H9 (cell line): ENCODE data around the gene ZBTB7A. TPM values are rescaled to one million over a fixed set of nuclear protein-coding genes. Genes with fewer than 3 reads are reported as not detected.

Experiments
- DNase-seq: peaks from one replicate; pipeline ENCODE4 v3.0.0-alpha.2; 2017
- H2AFZ ChIP-seq: one replicate; pipeline ENCODE4 v1.6.1; 2013; ENCODE audit warnings: mild to moderate bottlenecking, low read length, control low read depth, moderate library complexity
- H2AK5ac ChIP-seq: 2 replicates; pipeline ENCODE4 v1.6.1; 2013; ENCODE audit warnings: low read length, control low read depth, mixed read lengths; ENCODE audit not compliant: insufficient read length
- H2BK120ac ChIP-seq: one replicate; pipeline ENCODE4 v1.6.1; 2013; ENCODE audit warnings: low read depth, mild to moderate bottlenecking, low read length, control low read depth, inconsistent platforms; ENCODE audit not compliant: poor library complexity, severe bottlenecking
- H2BK12ac ChIP-seq: 2 replicates; pipeline ENCODE4 v1.6.1; 2013; ENCODE audit warnings: low read length, control low read depth, mixed read lengths, low read depth; ENCODE audit not compliant: insufficient read length
- H2BK15ac ChIP-seq: 2 replicates; pipeline ENCODE4 v1.6.1; 2013; ENCODE audit warnings: low read depth, low read length, control low read depth
- H2BK20ac ChIP-seq: one replicate; pipeline ENCODE4 v1.6.1; 2013; ENCODE audit warnings: low read depth, mild to moderate bottlenecking, low read length, control low read depth, inconsistent platforms; ENCODE audit not compliant: poor library complexity, severe bottlenecking
- H2BK5ac ChIP-seq: 2 replicates; pipeline ENCODE4 v1.6.1; 2013; ENCODE audit warnings: low read length, control low read depth, mixed read lengths; ENCODE audit not compliant: insufficient read length
- H3K14ac ChIP-seq: 2 replicates; pipeline ENCODE4 v1.6.1; 2013; ENCODE audit warnings: low read length, control low read depth; ENCODE audit not compliant: insufficient read depth
- H3K18ac ChIP-seq: 2 replicates; pipeline ENCODE4 v1.6.1; 2013; ENCODE audit warnings: low read depth, mild to moderate bottlenecking, mixed read lengths, low read length, control low read depth; ENCODE audit not compliant: insufficient read length
- H3K23ac ChIP-seq: 2 replicates; pipeline ENCODE4 v1.6.1; 2013; ENCODE audit warnings: low read length, control low read depth, mixed read lengths, low read depth; ENCODE audit not compliant: insufficient read length
- H3K23me2 ChIP-seq: 2 replicates; pipeline ENCODE4 v1.6.1; 2013; ENCODE audit warnings: low read depth, mild to moderate bottlenecking, mixed read lengths, low read length, control low read depth; ENCODE audit not compliant: insufficient read length, poor library complexity, severe bottlenecking
- H3K27ac ChIP-seq: 2 replicates; pipeline ENCODE4 v1.5.1; 2013; ENCODE audit warnings: low read length, control low read depth, mixed read lengths, low read depth; ENCODE audit not compliant: insufficient read length
- H3K27me3 ChIP-seq: 2 replicates; pipeline ENCODE4 v1.6.1; 2013; ENCODE audit warnings: low read length, control low read depth, inconsistent platforms; ENCODE audit not compliant: insufficient read depth
- H3K4ac ChIP-seq: 2 replicates; pipeline ENCODE4 v1.6.1; 2013; ENCODE audit warnings: low read depth, mild to moderate bottlenecking, control low read depth, inconsistent platforms, low read length, moderate library complexity
- H3K4me1 ChIP-seq: 2 replicates; pipeline ENCODE4 v1.6.1; 2013; ENCODE audit warnings: low read length, control low read depth, inconsistent platforms; ENCODE audit not compliant: insufficient read depth
- H3K4me2 ChIP-seq: 2 replicates; pipeline ENCODE4 v1.6.1; 2013; ENCODE audit warnings: low read length, control low read depth, mixed read lengths; ENCODE audit not compliant: insufficient read length, insufficient read depth
- H3K56ac ChIP-seq: 2 replicates; pipeline ENCODE4 v1.6.1; 2013; ENCODE audit warnings: low read depth, mild to moderate bottlenecking, mixed read lengths, low read length, control low read depth; ENCODE audit not compliant: insufficient read length
- H3K79me1 ChIP-seq: 2 replicates; pipeline ENCODE4 v1.6.1; 2013; ENCODE audit warnings: low read depth, mild to moderate bottlenecking, moderate library complexity, low read length, control low read depth, inconsistent platforms; ENCODE audit not compliant: insufficient read depth, poor library complexity, severe bottlenecking
- H3K79me2 ChIP-seq: 2 replicates; pipeline ENCODE4 v1.6.1; 2013; ENCODE audit warnings: low read length, control low read depth, inconsistent platforms; ENCODE audit not compliant: insufficient read depth
- H3K9ac ChIP-seq: 2 replicates; pipeline ENCODE4 v1.6.1; 2013; ENCODE audit warnings: low read length, control low read depth, mixed read lengths; ENCODE audit not compliant: insufficient read length; ENCODE audit errors: extremely low read depth
- H3K9me3 ChIP-seq: one replicate; pipeline ENCODE4 v1.6.1; 2013; ENCODE audit warnings: low read depth, low read length, inconsistent platforms; ENCODE audit not compliant: control insufficient read depth
- H3T11ph ChIP-seq: one replicate; pipeline ENCODE4 v1.6.1; 2013; ENCODE audit warnings: mild to moderate bottlenecking, low read length, control low read depth, inconsistent platforms
- H4K20me1 ChIP-seq: one replicate; pipeline ENCODE4 v1.6.1; 2013; ENCODE audit not compliant: control insufficient read depth, insufficient read length, insufficient read depth
- H4K5ac ChIP-seq: 2 replicates; pipeline ENCODE4 v1.6.1; 2013; ENCODE audit warnings: low read depth, mild to moderate bottlenecking, mixed read lengths, low read length, control low read depth; ENCODE audit not compliant: insufficient read length
- H4K8ac ChIP-seq: replicated peaks from 2 replicates; pipeline ENCODE4 v1.6.1; 2013; ENCODE audit warnings: low read length, control low read depth, mixed read lengths, low read depth; ENCODE audit not compliant: insufficient read length
- H4K91ac ChIP-seq: 2 replicates; pipeline ENCODE4 v1.6.1; 2013; ENCODE audit warnings: low read depth, mild to moderate bottlenecking, moderate library complexity, mixed read lengths, low read length, control low read depth; ENCODE audit not compliant: insufficient read length
- H3K27ac Mint-ChIP-seq, 3 experiments: 2 replicates in 2 of 3; 3 replicates in 1 of 3; pipeline ENCODE4 v1.8.0; 2020 to 2021; ENCODE audit warnings: mixed read lengths in 3 of 3, mild to moderate bottlenecking in 1 of 3, moderate library complexity in 1 of 3
- H3K27me3 Mint-ChIP-seq: 2 replicates; pipeline ENCODE4 v1.8.0; 2021; ENCODE audit warnings: low read depth, mild to moderate bottlenecking, moderate library complexity, mixed read lengths
- H3K36me3 Mint-ChIP-seq, 3 experiments: 2 replicates in 2 of 3; 3 replicates in 1 of 3; pipeline ENCODE4 v1.8.0; 2020 to 2021; ENCODE audit warnings: low read depth in 3 of 3, mixed read lengths in 3 of 3; ENCODE audit not compliant: insufficient read depth in 1 of 3
- H3K4me1 Mint-ChIP-seq, 2 experiments: 2 replicates each; pipeline ENCODE4 v1.8.0; 2020; ENCODE audit warnings: mixed read lengths in 2 of 2
- H3K4me3 Mint-ChIP-seq, 2 experiments: 2 replicates in 1 of 2; 3 replicates in 1 of 2; pipeline ENCODE4 v1.8.0; 2020 to 2021; ENCODE audit warnings: mild to moderate bottlenecking in 2 of 2, mixed read lengths in 2 of 2, moderate library complexity in 1 of 2
- H3K9me3 Mint-ChIP-seq, 2 experiments: 2 replicates in 1 of 2; 3 replicates in 1 of 2; pipeline ENCODE4 v1.8.0; 2020; ENCODE audit warnings: mild to moderate bottlenecking in 2 of 2, mixed read lengths in 2 of 2, moderate library complexity in 1 of 2
- WGBS: extraction: QIAGEN DNeasy Blood & Tissue Kit; methylation state at CpG from one replicate; pipeline ENCODE4 v1.1.7; 2013; ENCODE audit warnings: missing lambda C conversion rate, low lambda C conversion rate, mixed read lengths; ENCODE audit not compliant: insufficient read length; ENCODE audit errors: extremely low coverage; 5-methylcytosine and 5-hydroxymethylcytosine counted together
- total RNA-seq: library from RNA; stranded (reverse); gene quantifications from 2 replicates; pipeline ENCODE4 v1.2.1, GENCODE V29; 2021
- TF ChIP-seq, protein P1 (sequence below): fragments of 200-600 bp; sonication (generic); conservative IDR thresholded peaks from 3 replicates; pipeline ENCODE4 v1.8.0; 2021; ENCODE audit warnings: antibody characterized with exemption, mild to moderate bottlenecking

The ZBTB7A gene
- total RNA-seq, 1 experiment from 2014 or later: 24.9 TPM

- Histone ChIP-seq H2BK12ac (no peak overlapping the region), H2AFZ (no peak overlapping the region), H3K14ac (no peak overlapping the region), H3K79me1 (no peaks in the 10 kb centered on the region), H3T11ph (no peak overlapping the region), H4K8ac (no peak overlapping the region), H3K4me1 (no peaks in the 10 kb centered on the region), H2BK15ac (no peak overlapping the region), H4K91ac (no peak overlapping the region), H3K79me2 (no peaks in the 10 kb centered on the region), H2BK5ac (no peak overlapping the region), H2BK120ac (no peak overlapping the region), H3K56ac (no peak overlapping the region), H3K4ac (no peak overlapping the region), H3K23me2 (no peaks in the 10 kb centered on the region), H3K27ac (no peak overlapping the region), H2BK20ac (no peak overlapping the region), H4K20me1 (no peaks in the 10 kb centered on the region), H3K18ac (no peak overlapping the region), H3K27me3 (no peaks in the 10 kb centered on the region), H3K4me2 (no peak overlapping the region), H3K23ac (no peak overlapping the region), H3K9me3 (no peaks in the 10 kb centered on the region), H2AK5ac (no peak overlapping the region), H3K9ac (no peak overlapping the region), H4K5ac (no peak overlapping the region)
- H3K27ac Mint-ChIP-seq: no peak overlapping the region; a peak in 1 of 7 replicates
- no CpG with 5 or more reads among the region's 6 CpGs for WGBS
- DNase-seq: no peak
- H3K9me3 Mint-ChIP-seq: peaks cover 5% of the 10 kb centered on the region in 2 experiments; a peak in 2 of 5 replicates
- no peaks in the 10 kb centered on the region for H3K4me1 Mint-ChIP-seq
- no peaks in the 10 kb centered on the region for H3K27me3 Mint-ChIP-seq
- TF ChIP-seq, protein P1, sequence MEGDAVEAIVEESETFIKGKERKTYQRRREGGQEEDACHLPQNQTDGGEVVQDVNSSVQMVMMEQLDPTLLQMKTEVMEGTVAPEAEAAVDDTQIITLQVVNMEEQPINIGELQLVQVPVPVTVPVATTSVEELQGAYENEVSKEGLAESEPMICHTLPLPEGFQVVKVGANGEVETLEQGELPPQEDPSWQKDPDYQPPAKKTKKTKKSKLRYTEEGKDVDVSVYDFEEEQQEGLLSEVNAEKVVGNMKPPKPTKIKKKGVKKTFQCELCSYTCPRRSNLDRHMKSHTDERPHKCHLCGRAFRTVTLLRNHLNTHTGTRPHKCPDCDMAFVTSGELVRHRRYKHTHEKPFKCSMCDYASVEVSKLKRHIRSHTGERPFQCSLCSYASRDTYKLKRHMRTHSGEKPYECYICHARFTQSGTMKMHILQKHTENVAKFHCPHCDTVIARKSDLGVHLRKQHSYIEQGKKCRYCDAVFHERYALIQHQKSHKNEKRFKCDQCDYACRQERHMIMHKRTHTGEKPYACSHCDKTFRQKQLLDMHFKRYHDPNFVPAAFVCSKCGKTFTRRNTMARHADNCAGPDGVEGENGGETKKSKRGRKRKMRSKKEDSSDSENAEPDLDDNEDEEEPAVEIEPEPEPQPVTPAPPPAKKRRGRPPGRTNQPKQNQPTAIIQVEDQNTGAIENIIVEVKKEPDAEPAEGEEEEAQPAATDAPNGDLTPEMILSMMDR: no peak
- peaks cover 66 to 92% (median 91%) of the 10 kb centered on the region in 3 experiments for H3K36me3 Mint-ChIP-seq
- H3K4me3 Mint-ChIP-seq: no peak overlapping the region
Observed at GRCh38 chr19:4109626-4109945, 42.9 kb upstream of the ZBTB7A start.
